BLaER1 treated with 17β-estradiol and CSF1 and Interleukin-3, amounts not matched to agents 10 nM and 100 nM (cell line): ENCODE results near the gene DTX3.
A peak's percentile ranks its signal among the peaks of the same experiment; 100 is the strongest.
"Not testable (repeated sequence)": the region's sequence is repeated elsewhere in the genome, so short reads cannot be mapped to it uniquely, and the experiment has no call there.

ENCODE experiments used
- H3K27ac ChIP-seq, 11 experiments: shearing (Covaris generic); formaldehyde crosslinking; 2 replicates each; pipeline ENCODE4 v1.8.1; 2022
- H3K27me3 ChIP-seq, 11 experiments: shearing (Covaris generic); formaldehyde crosslinking; 2 replicates each; pipeline ENCODE4 v1.8.1; 2022
- H3K36me3 ChIP-seq, 11 experiments: shearing (Covaris generic); formaldehyde crosslinking; 2 replicates each; pipeline ENCODE4 v1.8.1; 2022
- H3K4me1 ChIP-seq, 10 experiments: shearing (Covaris generic); formaldehyde crosslinking; 2 replicates each; pipeline ENCODE4 v1.8.1; 2022
- H3K4me2 ChIP-seq, 11 experiments: shearing (Covaris generic); formaldehyde crosslinking; 2 replicates each; pipeline ENCODE4 v1.8.1; 2022
- H3K4me3 ChIP-seq, 10 experiments: shearing (Covaris generic); formaldehyde crosslinking; 2 replicates each; pipeline ENCODE4 v1.8.1; 2022
- H3K9ac ChIP-seq, 11 experiments: shearing (Covaris generic); formaldehyde crosslinking; 2 replicates each; pipeline ENCODE4 v1.8.1; 2022
- H3K9me3 ChIP-seq, 11 experiments: shearing (Covaris generic); formaldehyde crosslinking; replicated peaks in 1 of 11; 2 replicates each; pipeline ENCODE4 v1.8.1; 2022
- H4K20me1 ChIP-seq, 11 experiments: shearing (Covaris generic); formaldehyde crosslinking; 2 replicates each; pipeline ENCODE4 v1.8.1; 2022
- Cebpa-rat ChIP-seq, 11 experiments: shearing (Covaris generic); IDR thresholded peaks; 2 replicates each; pipeline ENCODE4 v1.8.1; 2022

DTX3 gene

GRCh38 chr12:57581802-57582201, 22.8 kb upstream of the DTX3 start:
- Histone ChIP-seq H3K27ac (no peak overlapping the region), H3K27me3 (no peaks in the 10 kb centered on the region; a peak in 1 of 22 replicates), H4K20me1 (no peaks in the 10 kb centered on the region; a peak in 2 of 22 replicates), H3K9me3 (no peaks in the 10 kb centered on the region), H3K4me2 (no peak overlapping the region), H3K4me1 (peaks cover 0 to 14% (median 5%) of the 10 kb centered on the region in 10 experiments; a peak in 10 of 20 replicates), H3K36me3 (no peaks in the 10 kb centered on the region), H3K9ac (no peak overlapping the region), H3K4me3 (no peak overlapping the region)
- no peak for TF ChIP-seq Cebpa-rat (IDR thresholded peaks at IDR 0.05)

GRCh38 chr12:57582440-57582839, 22.2 kb upstream of the DTX3 start:
- no peak overlapping the region for H3K4me3 ChIP-seq
- H4K20me1 ChIP-seq: no peaks in the 10 kb centered on the region; a peak in 2 of 22 replicates
- no peak overlapping the region for H3K9ac ChIP-seq
- H3K36me3 ChIP-seq: no peaks in the 10 kb centered on the region
- H3K27ac ChIP-seq: no peak overlapping the region
- H3K4me1 ChIP-seq: peaks cover 0 to 14% (median 5%) of the 10 kb centered on the region in 10 experiments; a peak in 10 of 20 replicates
- H3K9me3 ChIP-seq: no peaks in the 10 kb centered on the region
- TF ChIP-seq Cebpa-rat (IDR thresholded peaks at IDR 0.05): no peak
- no peaks in the 10 kb centered on the region; a peak in 1 of 22 replicates for H3K27me3 ChIP-seq
- no peak overlapping the region for H3K4me2 ChIP-seq

- H3K4me2 ChIP-seq: no peak overlapping the region; a peak in 1 of 22 replicates
- no peak overlapping the region for H3K9ac ChIP-seq
- no peaks in the 10 kb centered on the region for H3K9me3 ChIP-seq
- peaks cover 0 to 4% (median 0%) of the 10 kb centered on the region in 11 experiments; a peak in 2 of 22 replicates for H3K27me3 ChIP-seq
- TF ChIP-seq Cebpa-rat (IDR thresholded peaks at IDR 0.05): no peak
- H3K36me3 ChIP-seq: no peaks in the 10 kb centered on the region
- peaks cover 0 to 14% (median 5%) of the 10 kb centered on the region in 10 experiments; a peak in 10 of 20 replicates for H3K4me1 ChIP-seq
- no peaks in the 10 kb centered on the region; a peak in 2 of 22 replicates for H4K20me1 ChIP-seq
- no peak overlapping the region for H3K27ac ChIP-seq
- no peak overlapping the region for H3K4me3 ChIP-seq
Measured at GRCh38 chr12:57583008-57583831, 21.4 kb upstream of the DTX3 start.

GRCh38 chr12:57584050-57584449, 20.6 kb upstream of the DTX3 start:
- Histone ChIP-seq H3K4me1 (peaks cover 0 to 14% (median 5%) of the 10 kb centered on the region in 10 experiments; a peak in 10 of 20 replicates), H3K27me3 (peaks cover 0 to 4% (median 0%) of the 10 kb centered on the region in 11 experiments; a peak in 2 of 22 replicates), H3K4me3 (no peak overlapping the region), H3K9me3 (no peaks in the 10 kb centered on the region), H3K9ac (no peak overlapping the region), H4K20me1 (no peaks in the 10 kb centered on the region; a peak in 2 of 22 replicates), H3K4me2 (peak overlapping the region in 1 of 11 experiments; percentile 44; a peak in 1 of 22 replicates), H3K36me3 (no peaks in the 10 kb centered on the region), H3K27ac (no peak overlapping the region)
- TF ChIP-seq Cebpa-rat (IDR thresholded peaks at IDR 0.05): no peak

GRCh38 chr12:57584690-57585089, 19.9 kb upstream of the DTX3 start:
- Histone ChIP-seq H4K20me1 (no peaks in the 10 kb centered on the region; a peak in 2 of 22 replicates), H3K4me1 (peaks cover 0 to 14% (median 5%) of the 10 kb centered on the region in 10 experiments; a peak in 10 of 20 replicates), H3K9me3 (no peaks in the 10 kb centered on the region), H3K27me3 (peaks cover 0 to 4% (median 0%) of the 10 kb centered on the region in 11 experiments; a peak in 2 of 22 replicates), H3K4me3 (no peak overlapping the region), H3K27ac (no peak overlapping the region), H3K4me2 (peak overlapping the region in 5 of 11 experiments; percentile 7 to 44 (median 38); a peak in 6 of 22 replicates), H3K36me3 (no peaks in the 10 kb centered on the region), H3K9ac (no peak overlapping the region)
- no peak for TF ChIP-seq Cebpa-rat (IDR thresholded peaks at IDR 0.05)

- Histone ChIP-seq H3K4me3 (no peak overlapping the region), H4K20me1 (no peaks in the 10 kb centered on the region; a peak in 2 of 22 replicates), H3K27ac (no peak overlapping the region), H3K4me1 (peaks cover 1 to 14% (median 6%) of the 10 kb centered on the region in 10 experiments; a peak in 16 of 20 replicates), H3K4me2 (peak overlapping the region in 5 of 11 experiments; percentile 7 to 44 (median 38); a peak in 5 of 22 replicates), H3K9me3 (no peaks in the 10 kb centered on the region), H3K27me3 (peaks cover 0 to 4% (median 0%) of the 10 kb centered on the region in 11 experiments; a peak in 4 of 22 replicates), H3K9ac (no peak overlapping the region), H3K36me3 (no peaks in the 10 kb centered on the region)
- TF ChIP-seq Cebpa-rat (IDR thresholded peaks at IDR 0.05): no peak
Measured at GRCh38 chr12:57585156-57585555, 19.5 kb upstream of the DTX3 start.

GRCh38 chr12:57586128-57586527, 18.5 kb upstream of the DTX3 start:
- Histone ChIP-seq H3K9ac (no peak overlapping the region), H3K36me3 (no peaks in the 10 kb centered on the region), H3K4me1 (peaks cover 11 to 22% (median 15%) of the 10 kb centered on the region in 10 experiments), H4K20me1 (no peaks in the 10 kb centered on the region; a peak in 2 of 22 replicates), H3K27ac (no peak overlapping the region), H3K27me3 (peaks cover 8 to 14% (median 9%) of the 10 kb centered on the region in 11 experiments; a peak in 21 of 22 replicates), H3K9me3 (no peaks in the 10 kb centered on the region; a peak in 1 of 22 replicates), H3K4me3 (no peak overlapping the region), H3K4me2 (no peak overlapping the region)
- no peak for TF ChIP-seq Cebpa-rat (IDR thresholded peaks at IDR 0.05)

GRCh38 chr12:57586832-57587429, 17.7 kb upstream of the DTX3 start:
- Histone ChIP-seq H3K9me3 (no peaks in the 10 kb centered on the region; a peak in 1 of 22 replicates), H3K27ac (no peak overlapping the region), H3K36me3 (no peaks in the 10 kb centered on the region), H3K9ac (no peak overlapping the region), H3K4me3 (no peak overlapping the region), H4K20me1 (no peaks in the 10 kb centered on the region; a peak in 2 of 22 replicates), H3K4me1 (peaks cover 16 to 30% (median 22%) of the 10 kb centered on the region in 10 experiments), H3K27me3 (peaks cover 16 to 22% (median 18%) of the 10 kb centered on the region in 11 experiments; a peak in 21 of 22 replicates), H3K4me2 (no peak overlapping the region)
- TF ChIP-seq Cebpa-rat (IDR thresholded peaks at IDR 0.05): no peak

- peaks cover 16 to 34% (median 23%) of the 10 kb centered on the region in 10 experiments for H3K4me1 ChIP-seq
- H3K9ac ChIP-seq, H3K4me2 ChIP-seq, H3K27ac ChIP-seq, H3K9me3 ChIP-seq, H4K20me1 ChIP-seq, H3K4me3 ChIP-seq, H3K36me3 ChIP-seq: not testable (repeated sequence)
- peaks cover 16 to 32% (median 23%) of the 10 kb centered on the region in 11 experiments; a peak in 21 of 22 replicates for H3K27me3 ChIP-seq
Measured at GRCh38 chr12:57588951-57589610, 15.5 kb upstream of the DTX3 start.
